SIG-M5 treated with dmso at 0.1 percent for 504 hours (cell line): ENCODE data around the gene MPPED1.

Source experiments
- DNase-seq: peaks from one replicate; lab custom pipeline; 2025; ENCODE audit not compliant: unreplicated experiment; lab: John Stamatoyannopoulos, UW

MPPED1 gene

DNA sequence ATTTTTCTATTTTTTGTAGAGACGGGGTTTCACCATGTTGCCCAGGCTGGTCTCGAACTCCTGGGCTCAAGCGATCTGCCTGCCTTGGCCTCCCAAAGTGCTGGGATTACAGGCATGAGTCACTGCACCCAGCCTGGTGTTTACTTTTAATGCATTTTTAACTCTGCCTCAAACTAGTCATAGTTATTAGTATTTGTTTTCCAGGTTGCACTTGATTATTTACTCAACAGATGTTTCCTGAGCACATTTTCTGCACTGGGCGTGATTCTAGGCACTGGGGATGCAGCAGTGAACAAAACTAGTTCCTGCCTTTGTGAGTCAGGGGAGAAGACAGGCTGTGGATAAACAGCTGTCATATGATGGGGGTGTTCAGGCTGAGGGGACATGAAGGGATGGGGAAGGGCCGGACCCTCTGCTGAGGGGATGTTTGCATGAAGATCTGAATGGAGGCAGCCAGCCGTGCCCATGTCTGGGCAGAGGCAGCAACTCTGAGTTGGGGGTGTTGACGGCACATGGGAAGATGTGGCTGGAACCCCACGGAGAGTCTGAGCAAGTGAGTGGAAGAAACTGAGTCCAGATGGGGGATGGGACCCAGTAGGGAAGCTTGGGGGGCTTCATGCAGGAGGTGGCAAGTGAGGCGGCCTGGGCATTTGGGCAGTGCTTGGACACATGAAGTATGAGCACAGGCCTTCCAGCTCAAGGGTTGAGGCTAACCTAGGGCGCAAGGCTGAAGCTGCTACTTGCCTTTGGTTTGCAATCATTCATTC, 34.4 kb downstream of the MPPED1 start:
- no peak for DNase-seq

GRCh38 chr22:43446916-43447315, 35.1 kb downstream of the MPPED1 start:
- no peak for DNase-seq

DNA sequence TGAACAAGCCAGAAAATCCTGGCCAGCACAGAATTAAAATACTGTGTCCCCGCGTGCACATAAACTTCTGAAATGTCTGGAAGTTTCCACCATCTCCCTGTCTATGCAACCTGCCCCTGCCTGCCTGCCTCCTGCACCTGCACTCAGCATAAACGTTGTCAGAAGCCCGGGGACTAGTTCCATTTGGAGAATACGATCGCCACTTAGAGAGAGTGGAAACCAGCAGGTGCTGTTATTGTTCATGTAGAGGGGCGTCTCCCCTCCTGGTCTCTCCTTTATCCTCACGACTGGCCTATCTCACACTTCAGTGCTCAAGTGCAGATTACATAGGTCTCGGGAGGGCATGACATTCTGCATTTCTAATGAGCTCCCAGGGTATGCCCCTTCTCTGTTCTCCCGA, 35.6 kb downstream of the MPPED1 start:
- DNase-seq = no peak

DNA sequence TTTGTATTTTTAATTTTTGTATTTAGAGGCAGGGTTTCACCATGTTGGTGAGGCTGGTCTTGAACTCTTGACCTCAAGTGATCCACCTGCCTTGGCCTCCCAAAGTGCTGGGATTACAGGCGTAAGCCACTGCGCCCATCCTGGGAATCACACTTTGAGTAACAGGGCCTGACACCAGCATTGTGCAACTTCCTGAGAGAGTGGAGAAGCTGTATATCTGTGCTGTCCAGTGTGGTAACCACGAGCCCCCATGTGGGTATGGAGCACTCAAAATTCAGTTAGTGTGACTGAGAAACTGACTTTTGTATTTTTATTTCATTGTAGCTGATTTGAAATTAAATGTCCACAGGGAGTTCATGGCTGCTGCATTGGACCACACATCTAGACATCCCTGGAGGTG, 36.2 kb downstream of the MPPED1 start:
- DNase-seq = no peak

GRCh38 chr22:43449205-43449830, 37.5 kb downstream of the MPPED1 start:
- no peak for DNase-seq

GRCh38 chr22:43449831-43450225, 38.0 kb downstream of the MPPED1 start:
- DNase-seq = no peak

DNA sequence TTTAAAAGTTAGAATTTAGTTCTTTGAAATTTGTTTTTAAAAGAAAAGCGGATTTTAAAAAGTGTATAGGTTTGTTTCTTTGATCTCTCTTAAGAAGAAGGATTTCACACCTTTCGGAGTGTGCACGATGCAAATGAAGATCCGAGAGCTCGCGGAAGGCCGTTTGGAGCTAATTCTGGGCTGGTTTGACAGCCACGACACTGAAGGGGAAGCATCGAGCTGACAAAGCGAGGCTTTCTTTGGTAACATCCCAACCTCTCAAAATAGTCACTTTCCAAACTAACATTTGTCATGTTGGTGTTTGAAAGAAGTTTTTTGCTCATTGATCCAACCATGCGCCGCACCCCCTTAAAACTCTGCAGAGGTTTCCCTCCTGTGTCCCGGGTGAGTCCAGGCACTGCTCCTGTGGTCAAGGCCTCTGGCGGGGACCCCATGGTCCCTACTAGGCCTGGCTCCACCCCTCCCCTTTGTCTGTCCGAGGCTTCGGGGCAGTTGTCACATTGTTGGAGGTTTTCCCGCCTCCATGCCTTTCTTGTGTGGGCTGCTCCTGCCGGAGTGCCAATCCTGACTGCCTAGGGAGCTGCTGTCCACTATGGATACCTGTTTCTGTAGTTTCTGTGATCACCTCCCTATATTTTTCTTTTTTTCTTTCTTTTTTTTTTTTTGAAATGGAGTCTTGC, 39.7 kb downstream of the MPPED1 start:
- DNase-seq = no peak

DNA sequence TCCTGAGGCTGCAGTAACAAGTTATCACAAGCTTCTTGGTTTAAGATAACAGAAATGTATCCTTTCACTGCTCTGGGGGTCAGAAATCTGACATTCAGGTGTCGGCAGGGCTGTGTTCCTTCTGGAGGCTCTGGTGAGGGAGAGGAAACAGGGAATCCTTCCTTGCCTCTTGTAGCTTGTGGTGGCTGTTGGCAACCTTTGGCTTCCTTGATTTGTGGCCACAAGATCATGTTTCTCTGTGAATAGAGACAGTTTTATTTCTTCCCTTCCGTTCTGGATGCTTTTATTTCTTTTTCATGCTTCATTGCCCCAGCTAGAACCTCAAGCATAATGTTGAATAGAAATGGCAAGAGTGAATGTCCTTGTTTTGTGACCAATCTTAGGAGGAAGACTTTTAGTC, 44.0 kb downstream of the MPPED1 start:
- no peak for DNase-seq

DNA sequence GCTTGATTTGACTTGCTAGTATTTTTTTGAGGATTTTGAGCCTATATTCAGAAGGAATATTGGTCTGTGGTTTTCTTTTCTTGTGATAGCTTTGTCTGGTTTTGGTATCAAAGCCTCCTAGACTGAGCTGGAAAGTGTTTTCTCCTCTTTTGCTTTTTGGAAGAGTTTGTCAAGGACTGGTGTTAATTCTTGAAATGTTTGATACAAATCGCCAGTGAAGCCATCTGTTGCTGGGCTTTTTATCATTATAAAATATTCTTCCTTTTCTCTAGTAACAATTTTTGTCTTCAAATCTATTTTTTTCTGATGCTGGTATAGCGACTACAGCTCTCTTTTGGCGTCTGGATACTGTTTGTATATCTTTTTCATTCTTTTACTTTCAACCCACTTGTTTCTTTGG, 45.2 kb downstream of the MPPED1 start:
- DNase-seq = no peak

- no peak for DNase-seq
These were observed 50.9 kb downstream of the MPPED1 start for GRCh38 chr22:43462701-43463100.

DNA sequence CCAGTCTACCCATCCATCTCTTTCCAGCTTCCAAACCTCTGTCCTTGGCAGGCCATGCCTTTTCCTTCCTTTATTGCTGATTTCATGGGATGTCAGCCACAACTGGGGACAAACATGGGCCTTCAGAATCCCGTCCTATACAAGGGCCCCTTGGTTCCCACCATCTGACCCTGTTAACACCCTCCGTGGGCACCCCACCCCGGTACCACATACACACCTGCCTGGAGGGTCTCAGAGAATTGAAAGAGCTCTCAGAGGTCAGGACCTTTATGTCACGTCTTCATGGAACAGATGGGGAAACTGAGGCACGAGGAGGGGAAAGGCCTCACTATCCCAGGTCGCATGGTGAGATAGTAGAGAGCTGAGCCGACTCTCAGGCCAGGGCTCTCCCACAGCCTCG, 53.0 kb downstream of the MPPED1 start:
- no peak for DNase-seq

- DNase-seq = no peak
These were observed 53.6 kb downstream of the MPPED1 start for GRCh38 chr22:43465291-43466015.

DNA sequence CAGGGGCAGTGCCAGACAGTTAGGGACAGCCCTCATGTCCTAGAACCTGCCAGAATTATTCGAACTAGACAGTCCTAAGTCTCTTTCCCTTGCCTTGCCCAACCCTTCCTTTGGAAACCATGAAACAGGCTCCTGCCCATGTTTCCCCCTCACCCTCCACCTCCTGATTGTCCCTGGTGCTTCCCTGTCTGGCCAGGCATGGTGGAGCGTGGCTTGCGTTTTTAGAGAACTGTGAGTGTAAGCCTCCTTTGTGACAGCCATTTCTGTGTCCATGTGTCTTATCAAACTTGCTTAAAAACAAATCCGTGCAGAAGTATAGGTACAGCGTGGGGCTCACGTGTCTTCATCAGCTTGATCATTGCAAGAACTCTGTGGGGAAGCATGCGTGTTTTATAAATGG, 54.9 kb downstream of the MPPED1 start:
- no peak for DNase-seq

DNA sequence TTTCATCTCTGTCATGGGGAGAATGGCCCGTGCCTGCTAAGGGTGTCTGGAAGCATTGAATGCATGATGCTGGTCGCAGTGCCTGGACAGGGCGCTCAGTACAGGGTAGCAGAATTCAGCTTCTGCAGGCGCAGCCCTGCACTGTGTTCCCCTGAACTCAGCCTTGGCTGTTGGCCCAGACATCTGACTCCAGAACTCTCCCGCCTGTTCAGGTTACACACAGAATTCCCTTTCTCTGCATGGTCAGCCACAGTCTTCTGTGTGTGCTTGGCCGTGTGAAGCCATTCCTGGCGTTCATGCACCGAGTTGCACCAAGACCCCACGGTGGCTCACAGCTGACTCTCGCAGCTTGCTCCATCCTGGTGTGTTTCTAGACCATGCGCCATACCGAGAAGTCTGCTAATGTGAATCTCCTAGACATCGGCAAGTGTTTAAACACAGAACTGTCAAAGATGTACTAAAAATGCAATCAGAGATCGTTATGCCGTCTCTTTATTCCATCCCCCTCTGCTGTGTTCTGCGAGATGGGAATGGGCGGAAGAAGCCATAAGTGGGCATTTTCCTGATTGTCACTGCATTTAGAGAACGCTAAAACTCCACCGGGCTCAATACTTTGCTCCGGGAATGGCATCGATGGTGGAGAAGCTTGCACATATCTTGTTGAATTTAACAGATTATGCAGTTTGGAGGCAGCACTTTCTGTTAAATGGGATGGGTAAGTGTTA, 55.6 kb downstream of the MPPED1 start:
- DNase-seq = no peak

DNA sequence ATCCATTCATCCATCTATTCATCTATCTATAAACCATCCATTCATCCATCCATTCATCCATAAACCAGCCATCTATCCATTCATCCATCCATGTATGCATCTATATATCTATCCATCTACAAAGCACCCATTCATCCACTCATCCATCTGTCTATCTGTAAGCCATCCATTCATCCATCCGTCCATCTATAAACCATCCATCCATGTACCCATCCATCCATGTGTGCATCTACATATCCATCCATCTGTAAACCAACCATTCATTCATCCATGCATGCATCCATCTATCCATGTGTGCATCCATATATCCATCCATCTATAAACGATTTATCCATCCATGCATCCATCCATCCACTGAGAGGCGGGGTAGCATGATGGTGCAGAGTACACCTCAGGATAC, 58.4 kb downstream of the MPPED1 start:
- DNase-seq = no peak

DNA sequence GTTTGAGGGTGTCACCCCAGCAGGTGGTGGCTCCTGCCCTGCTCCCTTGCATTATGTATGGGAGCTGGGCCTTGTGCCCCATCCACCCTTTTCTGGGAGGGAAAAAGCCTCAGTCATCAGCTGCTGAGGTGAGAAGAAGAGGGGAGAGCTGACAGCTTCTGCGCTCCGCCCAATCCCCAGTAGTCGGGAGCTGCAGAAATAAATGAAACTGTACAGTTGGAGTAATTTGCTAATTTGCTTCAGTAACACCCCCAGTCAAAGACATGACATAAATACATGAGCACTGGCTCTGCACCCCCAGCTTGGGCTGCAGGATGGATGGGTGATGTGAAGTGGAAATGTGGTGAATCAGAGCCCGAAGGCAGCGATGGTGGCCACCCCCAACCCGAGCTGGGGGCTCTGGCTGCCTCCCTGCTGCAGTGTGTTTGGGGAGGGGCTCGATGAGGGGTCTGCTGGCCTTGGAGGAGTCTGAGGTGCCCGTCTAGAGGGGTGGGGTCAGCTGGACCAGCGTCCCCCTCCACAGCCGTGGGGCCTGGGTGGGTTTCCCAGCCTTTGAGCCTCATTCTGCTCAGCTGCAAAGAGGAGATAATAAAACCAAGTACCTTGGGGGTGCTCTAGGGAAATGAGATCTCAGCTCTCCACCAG, 59.2 kb downstream of the MPPED1 start:
- no peak for DNase-seq

GRCh38 chr22:43471606-43472135, 59.9 kb downstream of the MPPED1 start:
- DNase-seq = no peak

GRCh38 chr22:43473031-43473430, 61.2 kb downstream of the MPPED1 start:
- no peak for DNase-seq

DNA sequence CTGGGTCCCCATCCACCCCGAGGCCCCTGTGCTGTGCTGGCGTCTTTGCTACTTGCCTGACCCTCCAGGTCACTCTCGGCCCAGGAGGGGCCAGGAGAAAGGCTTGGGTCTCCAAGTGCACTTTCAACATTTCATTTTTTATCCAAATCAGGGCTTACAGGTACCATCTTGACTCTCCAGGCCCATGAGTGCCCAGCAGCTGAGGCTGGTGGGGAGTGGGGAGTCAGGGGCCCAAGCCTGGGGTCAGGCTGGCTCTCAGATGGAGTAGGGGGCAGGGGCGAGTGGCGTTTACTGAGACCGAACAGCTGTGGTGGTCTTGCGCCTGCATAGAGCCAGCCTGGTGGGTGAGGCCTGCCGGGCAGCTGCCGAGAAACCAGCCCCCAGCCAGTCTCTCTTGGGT, 61.6 kb downstream of the MPPED1 start:
- no peak for DNase-seq
